ENCODE results near the gene RPN1.
"Not testable (repeated sequence)": the region's sequence is repeated elsewhere in the genome, so short reads cannot be mapped to it uniquely, and the experiment has no call there.

RPN1 gene

GRCh38 chr3:128650096-128651050 lies at the start of gene RPN1:
Gene RPN1, minus strand, starts transcription at chr3:128650818. Its CDS starts 18 bp downstream, at chr3:128650800.
- peak; percentile 94 for DNase-seq

DNA sequence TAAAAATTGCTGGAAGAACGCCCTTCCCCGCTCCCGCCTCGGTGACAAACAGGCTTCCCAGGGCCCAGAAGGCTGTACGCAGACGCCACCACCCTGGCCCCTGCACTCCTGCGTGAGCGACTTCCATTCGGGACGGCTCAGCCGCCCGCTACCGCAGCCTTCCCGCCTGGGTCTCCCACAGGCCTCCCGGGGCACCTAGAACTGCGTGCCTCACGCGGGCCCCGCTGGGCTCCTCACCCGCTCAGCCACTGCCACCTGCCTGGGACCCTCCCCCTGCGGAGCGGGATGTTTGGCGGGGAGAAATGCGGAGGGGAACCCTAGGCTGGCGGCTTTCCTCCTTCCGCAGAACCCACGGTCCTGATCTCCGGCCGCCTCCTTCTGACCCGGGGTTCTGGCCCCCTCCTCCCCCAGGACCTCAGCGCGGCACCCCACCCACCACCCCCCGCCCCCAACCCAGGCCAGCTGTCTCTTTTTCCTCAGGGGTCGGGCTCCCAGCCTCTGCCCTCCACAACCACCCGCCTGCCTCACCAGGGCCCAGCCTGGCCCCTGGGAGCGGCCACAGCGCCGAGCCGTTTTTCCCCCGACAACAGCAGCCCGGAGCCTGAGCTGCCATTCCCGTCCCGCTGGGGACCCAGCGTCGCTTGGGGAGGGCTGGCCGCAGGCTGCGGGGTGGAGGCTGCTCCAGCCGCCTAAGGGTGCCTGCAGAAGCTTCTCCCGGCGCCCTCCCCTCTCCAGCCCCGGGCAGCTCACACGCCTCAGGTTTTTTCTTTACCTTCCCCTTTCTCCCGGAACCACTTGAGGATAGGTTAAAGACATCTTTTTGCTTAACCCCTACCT lies 47.8 kb upstream of the RPN1 start:
- peak; percentile 9 for DNase-seq

- DNase-seq, result no peak
Observed at GRCh38 chr3:128697341-128697740, 46.7 kb upstream of the RPN1 start.

GRCh38 chr3:128693696-128694095 lies 43.1 kb upstream of the RPN1 start:
- DNase-seq, result no peak

- DNase-seq, result no peak
Observed at GRCh38 chr3:128689060-128689459, 38.4 kb upstream of the RPN1 start.

DNA sequence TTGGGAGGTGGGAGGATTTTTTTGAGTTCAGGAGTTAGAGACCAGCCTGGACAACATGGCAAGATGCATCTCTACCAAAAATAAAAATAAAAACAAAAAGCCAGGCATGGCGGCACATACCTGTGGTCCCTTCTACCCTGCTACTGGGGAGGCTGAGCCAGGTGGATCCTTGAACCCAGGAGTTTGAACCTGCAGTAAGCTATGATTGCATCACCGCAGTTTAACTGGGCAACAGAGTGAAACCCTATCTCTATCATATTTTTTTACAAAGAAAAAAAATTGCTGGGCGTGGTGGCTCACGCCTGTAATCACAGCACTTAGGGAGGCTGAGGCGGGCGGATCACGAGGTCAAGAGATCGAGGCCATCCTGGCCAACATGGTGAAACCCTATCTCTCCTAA lies 35.8 kb upstream of the RPN1 start:
- DNase-seq, result no peak

GRCh38 chr3:128684986-128685726 lies 34.5 kb upstream of the RPN1 start:
- DNase-seq, result no peak

DNA sequence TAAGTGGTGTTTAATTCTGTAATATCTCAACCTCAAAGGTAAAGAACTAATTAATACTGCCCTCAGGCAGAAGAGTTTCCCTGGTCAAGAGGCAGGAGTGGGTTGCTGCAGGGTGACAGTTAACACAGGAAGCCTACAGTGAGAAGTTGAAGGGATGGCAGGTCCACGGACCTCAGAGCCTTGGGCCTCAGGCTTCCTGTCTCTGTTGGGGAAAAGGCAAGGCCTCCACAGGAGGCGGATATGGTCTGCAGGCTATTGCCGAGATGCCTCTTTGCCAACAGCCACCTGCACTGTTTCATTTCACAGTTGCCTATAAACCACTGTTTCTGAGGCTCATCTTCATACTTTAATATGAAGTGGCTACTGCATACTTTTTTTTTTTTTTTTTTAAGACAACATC lies 33.3 kb upstream of the RPN1 start:
- DNase-seq, result no peak

GRCh38 chr3:128681369-128681829 lies 30.8 kb upstream of the RPN1 start:
- DNase-seq, result no peak

DNA sequence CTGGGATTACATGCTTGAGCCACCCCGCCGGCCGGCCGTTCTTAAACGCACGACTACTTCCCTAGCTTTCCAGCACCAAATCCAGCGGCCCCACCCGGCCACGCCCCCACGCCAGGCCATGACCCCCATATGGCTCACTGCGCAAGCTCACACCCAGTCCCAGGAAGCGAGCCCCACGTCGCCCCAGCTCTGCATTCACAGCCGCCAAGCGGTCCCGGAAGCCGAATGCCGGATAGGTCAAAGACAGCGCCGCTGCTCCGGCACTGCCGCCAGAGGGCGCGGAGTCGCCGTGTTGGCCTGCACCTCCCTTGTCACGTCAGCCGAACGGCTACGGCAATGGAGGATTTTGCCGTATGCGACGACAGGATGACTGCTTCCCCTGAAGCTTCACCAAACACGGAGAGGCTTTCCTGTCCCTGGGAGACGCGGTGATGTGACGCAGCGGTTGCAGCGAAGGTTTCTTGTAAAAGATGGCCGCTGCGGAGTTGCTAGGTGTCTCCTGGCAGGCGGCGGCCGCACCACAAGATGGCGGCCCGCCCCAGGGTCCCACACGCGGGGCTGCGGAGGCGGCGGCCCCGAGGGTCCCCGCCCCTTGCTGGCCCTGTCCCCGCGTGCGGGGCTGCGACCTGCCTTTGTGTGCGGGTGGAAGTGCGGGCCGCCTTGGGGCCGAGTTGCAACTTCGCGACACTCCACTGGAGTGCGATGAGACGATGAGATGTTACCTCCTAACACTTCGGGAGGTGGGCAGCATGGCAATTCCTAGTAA lies 30.2 kb upstream of the RPN1 start:
- peak; percentile 95 for DNase-seq

DNA sequence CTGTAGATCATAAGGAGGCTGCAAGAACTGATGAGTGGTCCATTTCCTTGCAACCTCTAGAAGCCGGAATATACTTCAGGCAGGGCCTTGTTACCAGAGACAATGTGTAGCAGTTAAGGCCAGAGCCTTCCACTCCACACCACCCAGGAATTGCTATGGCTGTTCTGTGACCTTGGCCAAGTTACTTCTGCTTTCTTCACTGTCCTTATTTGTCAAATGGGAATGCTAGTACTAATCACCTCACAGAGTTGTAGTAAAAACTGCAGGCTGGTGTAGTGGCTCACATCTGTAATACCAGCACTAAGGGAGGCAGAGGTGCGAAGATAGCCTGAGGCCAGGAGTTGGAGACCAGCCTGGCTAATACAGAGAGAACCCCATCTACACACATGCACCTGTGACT lies 28.7 kb upstream of the RPN1 start:
- no peak for DNase-seq

DNA sequence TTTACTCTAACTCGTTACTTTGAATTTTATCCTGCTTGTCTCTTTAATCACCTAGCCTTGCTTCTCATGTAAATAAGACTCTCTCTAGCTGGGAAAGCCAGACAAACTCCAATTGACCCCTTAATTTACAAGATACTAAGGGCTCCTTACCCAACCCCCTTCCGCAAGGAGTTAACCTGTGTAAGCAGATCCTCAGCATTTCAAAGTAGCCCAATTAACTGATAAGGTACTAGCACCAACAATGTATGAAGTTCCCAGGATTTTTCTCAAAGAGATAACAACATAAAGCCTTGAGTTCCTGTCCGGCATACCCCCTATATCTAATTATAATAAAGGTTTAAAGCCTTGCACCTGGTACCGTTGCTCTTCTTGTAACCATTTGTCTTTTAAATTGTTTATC lies 25.2 kb upstream of the RPN1 start:
- DNase-seq, result not testable (repeated sequence)

DNA sequence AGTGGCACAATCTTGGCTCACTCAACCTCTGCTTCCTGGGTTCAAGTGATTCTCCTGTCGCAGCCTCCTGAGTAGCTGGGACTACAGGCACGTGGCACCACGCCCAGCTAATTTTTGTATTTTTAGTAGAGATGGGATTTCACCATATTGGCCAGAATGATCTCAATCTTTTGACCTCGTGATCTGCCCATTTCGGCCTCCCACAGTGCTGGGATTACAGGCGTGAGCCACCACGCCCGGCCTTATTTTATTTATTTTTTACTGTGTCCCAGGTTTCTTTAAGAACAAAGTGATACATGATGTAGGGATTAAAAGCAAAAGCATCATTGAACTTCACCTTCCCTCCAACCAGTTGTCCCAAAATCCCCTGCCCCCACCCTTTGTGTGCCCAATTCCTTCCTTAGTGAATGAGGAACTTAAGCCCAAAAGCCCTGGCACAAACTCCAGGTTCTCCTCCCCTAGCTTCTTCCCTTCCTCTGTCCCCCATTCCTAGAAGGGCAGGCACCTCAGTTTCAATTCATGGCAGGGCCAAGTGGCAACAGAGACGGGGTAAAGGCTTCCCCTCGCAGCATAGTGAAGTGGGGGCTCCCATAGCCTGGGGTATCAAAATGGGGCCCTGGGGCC lies 23.7 kb upstream of the RPN1 start:
- no peak for DNase-seq

- no peak for DNase-seq
Observed at GRCh38 chr3:128667641-128668040, 17.0 kb upstream of the RPN1 start.

- no peak for DNase-seq
Observed at GRCh38 chr3:128665362-128666021, 14.9 kb upstream of the RPN1 start.

DNA sequence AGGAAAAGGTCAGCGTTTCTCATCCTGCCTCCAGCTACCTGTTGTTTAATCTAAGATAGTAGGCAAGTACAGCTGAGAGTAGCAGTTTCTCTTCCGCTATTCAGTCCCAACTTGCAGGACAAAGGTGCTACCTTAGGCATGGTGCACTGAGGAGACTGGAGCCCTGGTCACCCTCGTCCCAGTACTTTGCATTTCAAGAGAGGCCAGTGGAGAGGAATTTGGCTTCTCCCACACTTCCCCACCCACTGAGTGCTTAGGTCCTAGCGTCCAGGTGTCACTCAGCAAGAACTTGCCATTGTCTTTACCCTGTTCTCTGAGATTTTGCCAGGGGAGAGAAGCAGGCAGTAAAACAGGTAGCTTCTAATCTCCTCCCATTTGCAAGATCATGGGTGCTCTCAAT lies 12.5 kb upstream of the RPN1 start:
- DNase-seq, result no peak

- DNase-seq, result no peak
Observed at GRCh38 chr3:128655531-128655930, 4.9 kb upstream of the RPN1 start.

DNA sequence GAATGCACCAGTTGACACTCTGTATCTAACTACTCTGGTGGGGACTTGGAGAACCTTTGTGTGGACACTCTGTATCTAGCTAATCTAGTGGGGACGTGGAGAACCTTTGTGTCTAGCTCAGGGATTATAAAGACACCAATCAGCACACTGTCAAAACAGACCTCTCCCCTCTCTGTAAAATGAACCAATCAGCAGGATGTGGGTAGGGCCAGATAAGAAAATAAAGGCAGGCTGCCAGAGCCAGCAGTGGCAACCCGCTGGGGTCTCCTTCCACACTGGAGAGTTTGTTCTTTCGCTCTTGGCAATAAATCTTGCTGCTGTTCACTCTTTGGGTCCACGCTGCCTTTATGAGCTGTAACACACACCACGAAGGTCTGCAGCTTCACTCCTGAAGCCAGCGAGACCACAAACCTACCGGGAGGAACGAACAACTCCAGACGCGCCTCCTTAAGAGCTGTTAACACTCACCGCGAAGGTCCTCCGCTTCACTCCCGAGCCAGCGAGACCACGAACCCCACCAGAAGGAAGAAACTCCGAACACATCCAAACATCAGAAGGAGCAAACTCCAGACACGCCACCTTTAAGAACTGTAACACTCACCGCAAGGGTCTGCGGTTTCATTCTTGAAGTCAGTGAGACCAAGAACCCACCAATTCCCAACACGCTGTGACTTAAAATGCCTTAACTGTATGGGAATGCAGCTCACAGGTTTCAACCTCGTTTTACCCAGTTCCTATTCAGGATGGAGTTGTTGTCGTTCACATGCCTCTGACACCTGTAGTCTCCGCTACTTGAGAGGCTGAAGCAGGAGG lies 3.6 kb upstream of the RPN1 start:
- DNase-seq, result peak; percentile 23

DNA sequence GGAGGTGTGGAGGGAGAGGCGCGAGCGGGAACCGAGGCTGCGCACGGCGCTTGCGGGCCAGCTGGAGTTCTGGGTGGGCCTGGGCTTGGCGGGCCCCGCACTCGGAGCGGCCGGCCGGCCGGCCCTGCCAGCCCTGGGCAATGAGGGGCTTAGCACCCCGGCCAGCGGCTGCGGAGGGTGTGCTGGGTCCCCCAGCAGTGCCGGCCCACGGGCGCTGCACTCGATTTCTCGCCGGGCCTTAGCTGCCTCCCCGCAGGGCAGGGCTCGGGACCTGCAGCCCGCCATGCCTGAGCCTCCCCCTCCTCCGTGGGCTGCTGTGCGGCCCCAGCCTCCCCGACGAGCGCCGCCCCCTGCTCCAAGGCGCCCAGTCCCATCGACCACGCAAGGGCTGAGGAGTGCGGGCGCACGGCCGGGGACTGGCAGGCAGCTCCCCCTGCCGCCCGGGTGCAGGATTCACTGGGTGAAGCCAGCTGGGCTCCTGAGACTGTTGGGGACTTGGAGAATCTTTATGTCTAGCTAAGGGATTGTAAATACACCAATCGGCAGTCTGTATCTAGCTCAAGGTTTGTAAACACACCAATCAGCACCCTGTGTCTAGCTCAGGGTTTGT lies 2.9 kb upstream of the RPN1 start:
- DNase-seq, result not testable (repeated sequence)
